CD4-positive, alpha-beta T cell treated with Interferon gamma for 1 hour (primary cell): ENCODE results near the gene PYROXD2.

ENCODE experiments used
- DNase-seq: peaks from one replicate; pipeline ENCODE4 v3.0.0-alpha.2; 2020

Gene PYROXD2

DNA sequence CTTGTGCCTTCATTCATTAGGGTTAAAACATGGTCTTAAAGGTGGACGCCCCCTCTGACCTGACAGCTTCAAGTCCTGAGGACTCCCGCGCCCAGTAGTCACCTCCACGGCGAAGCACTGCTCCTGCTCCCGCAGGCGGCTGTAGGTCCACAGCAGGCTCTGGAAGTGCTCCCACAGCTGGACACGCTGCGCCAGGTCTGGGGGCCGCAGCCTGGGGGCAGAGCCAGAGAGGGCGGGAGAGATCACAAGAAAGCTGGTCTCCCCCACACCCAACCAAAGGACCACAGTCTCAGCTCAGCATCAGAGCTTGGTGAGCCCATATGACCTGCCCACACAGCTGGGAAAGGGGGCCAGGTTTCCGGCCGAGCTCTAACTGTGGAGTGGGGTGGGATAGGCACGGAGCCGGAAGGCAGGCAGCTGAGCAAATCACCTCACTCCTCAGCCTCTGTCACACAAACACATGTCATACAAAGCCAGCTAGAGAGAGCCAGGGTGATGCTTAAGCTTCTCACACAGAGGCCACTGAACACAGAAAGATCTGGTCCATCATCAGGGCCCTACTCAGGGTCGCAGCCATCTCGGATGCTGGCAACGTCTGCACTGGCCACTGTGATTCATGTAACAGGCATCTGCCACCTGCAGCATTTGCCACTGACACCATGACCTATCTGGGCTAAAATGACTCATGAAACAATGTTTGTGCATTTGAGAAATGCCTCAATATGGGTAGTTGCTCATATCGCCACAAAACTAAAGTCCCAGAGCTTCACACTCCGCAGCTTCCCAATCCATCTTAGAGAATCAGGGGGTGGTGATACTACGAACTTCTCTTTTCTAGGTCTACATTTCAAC lies 19.1 kb upstream of the PYROXD2 start:
- no peak for DNase-seq

DNA sequence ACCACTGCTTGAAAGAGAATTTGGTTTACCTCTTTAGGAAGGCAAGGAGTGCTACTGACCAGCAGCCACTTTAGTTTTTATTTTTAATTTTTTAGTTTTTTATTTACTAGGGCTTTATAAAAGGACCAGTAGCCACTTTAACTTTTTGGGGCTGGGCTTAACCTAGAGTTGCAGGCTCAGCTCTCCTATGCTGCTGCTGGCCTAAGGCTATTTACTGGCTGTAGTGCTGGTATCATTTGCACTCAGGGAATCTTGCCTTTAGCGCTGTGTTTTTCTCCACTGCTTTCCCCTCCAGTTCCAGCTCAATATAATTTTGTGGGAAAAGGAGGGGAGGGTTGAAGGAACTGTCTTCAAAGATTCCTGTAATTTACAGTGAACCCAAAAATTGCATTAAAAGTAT lies 18.4 kb upstream of the PYROXD2 start:
- DNase-seq, result no peak

DNA sequence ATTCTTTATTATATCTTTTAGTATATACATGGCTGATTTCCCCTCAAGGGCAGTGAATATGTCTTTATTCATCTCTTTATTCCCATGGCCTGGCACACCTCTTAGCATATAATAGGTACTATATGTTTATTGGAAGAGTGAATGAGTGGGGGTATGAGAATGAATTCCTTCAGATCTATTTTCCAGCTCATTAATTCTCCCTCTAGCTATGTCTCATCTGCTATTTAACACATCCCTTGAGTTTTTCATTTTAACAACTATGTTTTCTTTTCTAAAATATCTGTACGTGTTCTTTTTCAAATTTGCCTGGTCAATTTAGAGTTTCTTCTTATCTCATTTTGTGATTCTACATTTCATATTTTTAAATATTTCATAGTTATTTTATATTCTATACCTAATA lies 17.3 kb upstream of the PYROXD2 start:
- no peak for DNase-seq

DNA sequence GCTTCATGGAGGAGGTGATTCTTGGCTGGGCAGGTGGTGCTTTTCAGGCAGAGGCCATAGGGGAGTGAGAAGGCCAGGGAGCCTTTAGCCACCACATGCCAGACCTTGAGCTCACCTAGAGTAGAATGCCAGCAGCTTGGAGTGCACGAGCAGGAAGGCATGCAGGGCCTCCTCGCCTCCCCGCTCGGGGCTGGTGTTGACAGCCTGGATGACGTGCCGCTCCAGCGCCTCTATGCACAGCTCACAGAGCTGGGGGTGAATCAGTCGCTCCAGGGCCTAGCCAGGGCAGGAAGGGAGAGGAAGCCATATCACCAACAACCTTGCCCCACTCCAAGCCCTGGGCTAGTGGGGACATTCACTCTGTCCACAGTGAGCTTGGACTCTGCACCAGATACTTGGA lies 16.0 kb upstream of the PYROXD2 start:
- no peak for DNase-seq

DNA sequence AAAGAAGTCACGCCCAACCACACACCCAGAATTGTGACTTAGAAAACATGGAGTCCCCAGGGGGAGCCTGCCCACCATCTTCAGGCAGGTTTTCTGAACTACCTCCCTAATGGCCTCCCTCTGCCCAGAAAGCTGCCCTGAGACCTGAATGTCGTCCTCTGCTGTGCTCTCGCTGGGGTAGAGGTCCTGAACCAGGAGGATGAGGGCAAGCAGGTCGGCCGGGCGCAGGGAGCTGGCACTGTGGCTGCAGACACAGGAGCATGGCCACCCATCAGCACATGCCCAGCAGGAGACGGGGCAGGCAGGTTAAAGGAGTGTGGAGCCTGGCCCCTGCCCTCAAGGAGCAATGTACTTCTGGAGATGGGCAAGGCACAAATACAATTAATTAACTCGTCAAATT lies 15.4 kb upstream of the PYROXD2 start:
- DNase-seq, result no peak

DNA sequence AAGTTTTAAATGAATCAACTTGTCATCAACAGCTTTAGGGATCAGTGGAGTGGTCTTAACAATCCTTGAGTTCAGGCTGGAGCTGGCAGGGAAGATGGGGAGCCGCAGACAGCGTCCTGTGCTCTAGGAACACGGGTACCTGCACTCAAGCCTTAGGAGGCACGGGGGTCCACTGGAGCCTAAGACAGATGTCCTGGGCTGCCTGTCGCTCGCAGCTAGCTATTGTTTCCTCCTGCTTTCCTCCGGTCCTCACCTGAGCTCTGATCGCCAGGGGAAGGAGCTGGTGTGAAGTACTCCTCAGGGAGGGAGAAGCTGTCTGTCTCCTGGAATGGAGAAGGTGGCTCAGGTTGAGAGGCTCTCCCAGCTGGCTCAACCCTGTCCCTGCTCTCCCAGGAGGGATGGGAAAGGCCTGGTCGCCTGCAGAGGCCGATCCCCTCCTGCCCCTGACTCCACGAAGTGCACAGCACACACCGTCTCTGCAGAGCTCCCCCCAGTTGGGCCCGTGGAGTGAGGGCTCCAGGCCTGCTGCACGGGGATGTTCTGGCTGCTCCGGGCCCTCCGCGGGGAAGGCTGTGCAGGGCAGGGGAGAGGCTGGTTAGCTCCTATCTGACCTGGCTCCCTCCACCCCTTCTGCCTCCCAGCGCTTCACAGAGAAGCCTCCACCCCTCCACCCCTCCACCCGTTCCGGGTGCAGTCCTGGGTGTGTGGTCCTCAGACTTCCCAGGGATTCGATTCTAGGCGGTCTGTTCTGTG lies 14.5 kb upstream of the PYROXD2 start:
- DNase-seq, result no peak

DNA sequence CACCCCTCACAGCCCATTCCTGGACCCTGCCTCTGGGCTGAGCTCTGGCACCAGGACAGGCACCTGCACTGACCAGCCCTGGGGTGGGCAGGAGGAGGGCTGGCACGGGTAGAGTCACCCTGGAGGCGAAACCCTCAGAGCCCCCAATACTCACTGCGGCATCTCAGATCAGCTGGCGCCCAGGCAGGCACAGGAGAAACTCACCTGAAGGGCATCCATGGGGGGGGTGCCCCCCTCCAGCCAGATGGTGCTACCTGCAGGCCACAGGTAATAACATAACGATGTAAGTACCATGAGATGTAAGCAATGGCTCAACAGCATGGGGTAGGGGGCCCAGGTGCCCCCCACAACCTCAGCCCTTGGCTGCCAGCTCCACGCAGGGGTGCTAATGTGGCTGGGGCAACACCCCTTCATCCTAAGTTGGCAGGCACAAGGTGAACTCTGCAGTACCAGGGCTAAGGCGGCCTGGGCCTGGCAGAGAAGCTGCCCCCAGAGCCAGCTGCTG lies 12.1 kb upstream of the PYROXD2 start:
- DNase-seq, result no peak

DNA sequence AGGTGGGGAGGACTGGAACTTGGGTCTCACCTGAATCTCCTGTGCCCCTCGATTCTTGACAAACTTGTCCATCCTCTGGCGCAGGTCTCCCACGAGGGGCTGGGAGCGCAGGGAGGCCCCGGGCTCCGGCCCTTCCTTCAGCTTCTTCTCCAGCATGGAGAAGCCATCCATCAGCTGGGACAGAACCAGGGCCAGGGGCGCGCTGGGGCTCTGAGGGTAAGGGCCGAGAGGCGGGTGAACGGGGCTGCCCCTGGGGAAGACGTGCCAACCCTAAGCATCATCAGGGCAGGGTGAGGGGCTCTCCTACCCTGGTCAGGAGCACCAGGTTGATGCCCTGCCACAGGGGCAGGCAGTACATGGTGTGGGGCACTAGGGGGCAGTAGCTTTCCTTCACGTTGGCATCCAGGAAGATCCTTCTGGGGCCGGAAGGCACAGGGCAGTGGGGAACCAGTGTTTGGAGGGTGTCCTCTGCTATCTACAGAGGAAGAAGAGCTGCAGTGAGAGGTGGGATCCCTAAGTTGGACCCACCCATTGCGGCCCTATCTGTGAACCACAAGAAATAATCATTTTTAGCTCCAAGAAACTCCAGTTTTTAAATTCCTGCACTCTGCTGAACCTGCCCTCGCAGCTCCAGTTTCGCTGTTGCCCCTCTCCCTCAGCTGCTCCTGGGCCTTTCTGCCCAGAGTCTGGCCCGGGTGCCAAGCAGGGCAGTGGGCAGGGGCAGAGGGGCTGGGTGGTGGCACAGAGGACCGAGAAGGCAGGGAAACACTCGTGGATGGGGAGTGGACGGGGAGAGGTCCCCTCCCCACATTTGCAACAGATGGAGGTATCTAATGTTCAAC lies 10.8 kb upstream of the PYROXD2 start:
- peak; percentile 36 for DNase-seq

DNA sequence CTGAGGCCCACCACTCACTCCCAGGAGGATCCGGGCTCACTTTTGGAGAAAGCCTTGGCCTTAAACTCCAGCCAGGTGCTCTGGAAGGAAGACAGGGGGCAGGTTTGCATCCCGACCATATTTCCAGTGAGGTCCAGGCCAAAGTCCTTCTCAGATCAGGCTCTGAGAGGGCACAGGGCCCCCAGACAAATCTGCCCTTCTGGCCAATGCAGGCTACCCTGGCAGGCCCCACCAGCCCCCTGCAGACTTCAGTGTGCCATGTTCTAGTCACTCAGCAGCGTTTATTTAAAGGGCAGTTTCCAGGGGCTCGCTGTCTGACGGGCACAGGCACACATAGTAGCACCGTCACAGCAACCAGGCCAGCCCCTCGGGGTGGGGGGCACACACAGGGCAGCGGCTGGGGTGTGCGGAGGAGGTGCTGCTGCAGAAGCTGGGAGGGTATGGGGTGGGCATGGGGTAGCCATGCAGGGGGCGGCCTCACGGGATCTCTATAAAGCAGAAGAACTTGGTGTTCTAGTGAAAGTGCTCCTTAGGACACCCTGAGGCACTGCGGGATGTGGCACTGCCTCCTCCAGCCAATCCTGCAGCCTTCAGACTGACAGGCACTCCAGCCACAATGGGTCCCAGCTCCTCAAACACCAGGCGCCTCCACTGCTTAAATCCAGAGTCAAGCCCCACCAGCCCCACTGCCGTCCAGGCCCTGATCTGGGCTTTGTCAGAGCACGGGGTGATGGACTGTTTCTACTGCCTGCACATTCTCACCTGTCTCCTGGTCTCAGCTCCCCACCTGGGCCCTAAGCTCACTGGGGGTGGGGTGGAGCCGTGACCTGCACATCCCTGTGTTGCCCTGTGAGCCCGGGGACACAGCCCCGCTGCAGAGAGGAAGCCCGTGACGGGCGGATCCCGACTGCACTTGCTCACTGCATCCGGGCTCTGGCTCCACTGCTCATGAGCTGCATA lies 9.6 kb upstream of the PYROXD2 start:
- no peak for DNase-seq

DNA sequence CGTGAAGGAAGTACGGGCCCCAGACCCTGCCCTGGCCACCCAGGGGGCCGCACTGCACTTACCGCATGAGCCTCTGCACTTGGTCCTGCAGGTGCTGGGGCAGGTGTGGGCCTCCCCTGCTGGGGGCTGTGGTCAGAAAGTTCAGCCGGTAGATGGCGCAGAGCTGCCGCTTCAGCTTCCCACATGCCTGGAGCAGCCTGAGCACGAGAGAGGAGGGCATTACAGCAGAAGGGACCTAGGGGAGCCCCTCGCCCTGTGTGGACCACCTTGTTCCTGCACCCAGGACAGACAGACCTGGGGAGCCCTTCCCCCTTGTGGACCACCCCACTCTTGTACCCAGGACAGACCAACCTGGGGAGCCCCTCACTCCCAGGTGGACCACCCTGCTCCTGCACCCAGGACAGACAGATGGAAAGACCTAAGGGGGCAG lies 8.7 kb upstream of the PYROXD2 start:
- no peak for DNase-seq

DNA sequence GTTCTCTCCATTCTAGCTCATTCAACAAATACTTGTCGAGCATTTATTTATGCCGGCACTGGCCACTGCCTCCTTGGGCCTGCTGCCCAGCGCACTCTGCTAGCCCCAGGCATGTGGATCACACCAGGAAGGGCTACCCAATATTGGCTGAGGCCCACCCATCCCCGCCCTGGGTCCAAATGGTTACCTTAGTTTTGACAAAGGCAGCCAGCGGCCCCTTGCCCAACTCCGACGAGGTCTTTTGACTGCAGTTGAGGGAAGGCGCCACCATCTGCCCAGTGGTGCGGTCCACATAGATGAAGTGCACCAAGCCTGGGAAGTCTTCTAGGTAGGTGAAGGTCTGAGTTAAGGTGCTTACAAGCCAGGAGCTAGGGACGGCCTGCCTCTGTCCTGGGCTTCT lies 7.2 kb upstream of the PYROXD2 start:
- DNase-seq, result no peak

DNA sequence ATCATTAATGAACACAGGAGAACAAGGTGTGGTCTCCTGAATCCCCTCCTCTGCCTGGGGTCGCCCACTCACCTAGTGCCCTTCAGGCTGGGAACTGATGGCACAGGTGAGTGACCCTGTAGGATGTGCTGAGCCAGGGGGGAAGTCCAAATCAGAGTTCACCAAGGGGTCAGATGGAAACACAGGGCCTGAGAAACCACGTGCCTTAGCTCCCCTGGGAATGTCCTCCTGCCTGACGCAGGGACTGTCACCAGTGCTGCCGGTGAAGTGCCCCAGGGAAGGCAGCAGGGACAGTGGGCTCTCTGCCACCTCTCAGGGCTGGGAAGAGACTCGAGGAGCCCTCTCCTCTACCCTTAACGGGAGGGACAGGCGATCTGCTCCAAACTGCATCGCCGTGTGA lies 5.8 kb upstream of the PYROXD2 start:
- no peak for DNase-seq

DNA sequence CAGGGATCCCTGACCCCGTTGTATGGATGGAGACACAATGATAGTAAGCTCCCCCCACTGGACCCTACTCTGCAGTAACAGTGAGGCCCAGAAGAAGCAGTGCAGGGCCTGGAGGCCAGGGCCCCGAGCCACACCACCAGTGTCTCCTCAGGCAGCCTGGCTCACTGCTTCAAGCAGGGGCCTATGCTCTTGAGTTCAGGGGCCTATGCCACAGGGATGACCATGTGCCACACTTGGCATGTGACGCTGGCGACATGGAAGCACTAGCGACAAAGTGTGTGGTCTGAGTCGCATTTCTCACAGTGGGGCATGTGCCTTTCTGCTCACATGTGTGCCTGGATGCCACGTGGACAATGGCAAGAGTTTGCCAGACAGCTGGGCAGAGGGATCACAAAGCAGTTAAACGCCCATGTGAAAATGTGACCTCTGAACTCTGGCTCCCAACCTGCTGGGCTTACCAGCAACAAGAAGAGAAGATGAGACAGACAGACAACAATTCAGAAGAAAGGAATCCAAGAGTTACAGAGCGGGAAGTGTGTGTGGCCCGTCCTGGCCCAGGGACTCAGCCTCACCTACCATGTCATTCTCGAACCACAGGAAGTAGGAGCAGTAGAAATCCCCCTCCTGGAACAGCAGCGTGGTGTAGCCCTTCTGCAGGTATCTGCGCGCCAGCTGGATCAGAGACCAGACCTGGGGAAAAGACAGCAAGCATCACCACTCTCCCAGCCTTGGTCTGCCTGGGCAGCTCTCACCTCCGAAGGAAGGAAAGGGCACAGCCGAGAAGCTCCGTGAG lies 4.7 kb upstream of the PYROXD2 start:
- no peak for DNase-seq

DNA sequence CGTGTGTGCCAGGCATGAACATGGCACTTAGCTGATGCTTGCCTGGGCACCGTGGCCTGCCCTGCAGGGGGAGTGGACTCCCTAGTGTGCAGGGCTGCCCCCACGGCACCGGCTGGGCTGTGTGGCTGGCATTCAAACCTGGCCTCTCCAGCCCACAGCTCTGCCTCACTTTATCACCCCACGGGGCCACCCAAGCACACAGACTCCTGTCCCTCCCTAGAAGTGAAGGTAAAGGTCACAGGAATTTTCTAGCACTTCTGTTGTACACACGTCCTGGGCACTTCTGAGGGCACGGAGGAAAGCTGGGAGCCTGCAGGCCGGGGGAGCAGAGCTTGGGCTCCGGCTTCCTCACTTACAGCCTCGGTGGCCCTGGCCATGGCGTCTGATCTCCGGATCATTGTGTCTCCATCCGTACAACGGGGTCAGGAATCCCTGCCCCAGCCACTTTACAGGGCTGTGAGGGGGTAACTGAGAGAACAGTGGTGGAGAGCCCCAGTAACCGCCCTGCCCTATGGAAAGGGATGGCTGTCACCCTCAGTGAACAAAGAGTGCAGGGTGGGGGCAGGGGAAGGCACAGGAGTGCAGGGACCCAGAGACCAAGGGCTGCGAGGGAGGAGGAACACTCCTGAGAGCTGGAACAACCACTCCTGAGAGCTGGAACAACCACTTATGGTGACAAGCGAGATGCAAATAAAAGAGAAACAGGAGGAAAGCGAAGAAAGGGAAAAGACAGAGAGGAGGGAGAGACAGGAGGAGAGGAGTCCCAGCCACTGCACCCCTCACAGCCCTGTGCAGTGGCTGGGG lies 3.9 kb upstream of the PYROXD2 start:
- no peak for DNase-seq

DNA sequence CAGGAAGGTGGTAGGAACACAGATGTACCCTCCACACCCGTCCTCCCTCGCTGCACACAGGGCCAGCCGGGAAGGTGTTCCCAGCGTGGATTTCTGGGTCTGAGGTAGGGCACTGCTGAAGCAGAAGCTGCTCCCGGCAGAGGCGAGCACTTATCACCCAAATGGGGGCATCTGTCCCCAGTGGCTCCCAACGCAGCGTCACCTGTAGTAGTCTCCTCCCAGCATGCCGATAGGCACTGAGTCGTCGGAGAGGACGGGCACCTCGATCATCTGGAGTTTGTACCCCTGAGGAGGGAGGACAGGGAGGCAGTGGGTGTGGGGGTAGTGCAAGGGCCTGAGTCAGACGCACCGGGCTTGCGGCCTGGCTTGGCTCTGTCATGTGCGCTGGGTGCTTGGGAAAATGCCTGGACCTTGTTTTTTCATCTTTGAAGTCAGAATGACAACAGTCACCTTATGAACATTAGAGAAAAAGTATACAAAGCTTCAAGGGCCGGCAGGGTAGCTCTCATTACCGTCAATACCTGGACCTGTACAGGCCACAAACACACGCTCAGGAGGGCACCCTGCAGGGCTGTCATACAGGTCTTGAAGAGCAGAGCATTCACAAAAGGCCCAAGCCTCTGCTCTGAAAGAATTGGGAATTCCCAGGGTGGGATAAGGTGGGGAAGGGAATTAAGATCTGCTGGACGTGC lies 3.1 kb upstream of the PYROXD2 start:
- no peak for DNase-seq

DNA sequence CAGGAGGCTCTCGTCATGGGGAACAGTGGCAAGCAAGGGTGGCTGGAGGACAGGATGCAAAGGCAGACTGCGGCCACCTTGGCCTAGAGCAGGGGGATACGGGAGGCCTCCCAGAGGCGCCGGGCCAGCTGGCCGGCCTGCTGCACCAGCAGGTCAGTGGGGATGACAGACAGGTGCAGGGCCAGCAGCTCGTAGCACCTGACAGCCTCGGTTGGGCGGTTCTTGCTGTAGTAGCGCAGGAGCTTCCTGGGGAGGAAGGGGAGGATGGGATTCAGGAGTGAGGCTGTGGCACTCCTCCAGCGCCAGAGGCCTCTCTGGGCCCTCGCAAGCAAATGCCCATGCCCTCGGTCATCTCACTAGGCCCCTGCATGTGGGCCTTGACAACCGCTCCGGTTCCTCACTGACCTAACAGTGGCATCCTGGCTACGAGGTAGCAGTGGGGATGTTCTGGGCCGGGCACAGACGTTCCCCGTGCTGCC lies 2.5 kb upstream of the PYROXD2 start:
- DNase-seq, result no peak

DNA sequence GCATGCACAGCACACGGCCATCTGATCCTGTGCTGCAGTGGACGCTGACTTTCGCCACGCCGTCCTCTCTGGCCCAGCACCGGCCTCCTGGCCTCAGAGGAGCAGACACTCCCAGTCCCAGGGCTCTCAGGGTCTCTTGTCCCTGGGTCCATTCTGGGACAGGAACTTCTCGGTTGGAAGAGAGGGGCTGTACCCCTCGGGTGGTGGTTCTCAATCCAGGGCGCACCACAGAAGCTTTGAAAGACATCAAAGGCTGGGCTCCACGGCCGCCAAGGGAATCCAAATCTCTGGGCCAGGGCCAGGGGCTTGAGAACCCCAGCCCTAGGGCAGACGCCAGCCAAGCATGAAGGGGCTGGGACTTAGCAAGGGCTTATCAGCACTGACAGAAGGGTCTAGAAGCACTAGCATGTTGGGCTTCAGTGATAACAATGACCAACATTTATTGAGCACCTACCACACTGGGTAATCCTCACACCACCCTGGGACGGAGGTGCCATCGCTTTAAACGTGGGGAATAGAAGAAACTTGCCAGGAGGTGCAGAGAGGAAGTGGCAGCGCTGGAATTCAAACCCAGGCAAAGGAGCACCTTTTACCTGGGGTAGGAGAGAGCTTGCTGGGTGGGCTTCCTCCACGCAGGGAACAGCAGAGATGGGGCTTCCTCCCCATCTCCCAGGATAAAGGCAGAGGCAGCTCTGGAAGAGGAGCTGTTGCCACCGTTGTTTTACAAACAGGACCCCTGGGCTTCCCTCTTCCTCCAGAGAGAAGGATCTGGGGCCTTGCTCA lies 1.8 kb upstream of the PYROXD2 start:
- no peak for DNase-seq

DNA sequence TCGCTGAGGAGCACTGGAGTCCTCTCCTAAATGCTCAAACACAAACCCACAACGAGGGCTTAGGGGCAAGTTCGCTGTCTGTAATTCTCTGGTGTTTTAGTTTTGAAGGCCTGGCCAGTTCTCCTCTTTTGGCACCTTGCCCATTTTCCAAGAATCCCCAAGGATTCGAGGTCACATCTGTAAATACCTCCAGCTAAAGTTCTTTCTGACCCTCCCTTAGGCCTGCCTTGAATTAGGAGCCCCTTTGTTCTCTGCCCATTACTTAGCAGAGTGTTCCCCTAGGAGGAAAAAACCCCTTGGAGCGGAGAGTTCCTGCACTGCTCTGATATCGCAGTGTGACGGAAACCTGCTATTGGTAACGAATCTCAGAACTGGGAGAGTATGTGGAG lies 743 bp upstream of the PYROXD2 start:
- DNase-seq, result no peak

DNA sequence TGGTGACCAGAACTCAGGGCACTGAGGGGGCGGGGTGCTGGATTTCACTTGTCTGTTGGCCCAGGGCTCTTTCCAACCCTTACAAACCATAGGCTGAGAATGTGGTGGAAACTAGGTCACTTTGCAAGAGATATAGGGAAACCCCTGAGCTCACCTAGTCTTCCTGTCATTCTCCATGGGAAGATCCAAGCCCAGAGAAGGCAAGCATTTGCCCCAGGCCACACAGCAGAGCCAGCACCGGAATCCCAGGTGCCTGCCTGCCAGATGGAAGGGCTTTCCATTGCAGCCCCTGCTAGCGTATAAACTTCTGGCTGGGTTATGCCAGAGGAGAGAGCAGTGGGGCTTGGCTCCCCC lies 427 bp downstream of the PYROXD2 start:
- DNase-seq, result no peak
